Renal cortical epithelial cell (primary cell): ENCODE data around the gene CCDC6. TPM values are rescaled to one million over a fixed set of nuclear protein-coding genes. Genes with fewer than 3 reads are reported as not detected.
"Not testable (repeated sequence)": the region's sequence is repeated elsewhere in the genome, so short reads cannot be mapped to it uniquely, and the experiment has no call there.

ENCODE experiments used
- DNase-seq: peaks from one replicate; pipeline ENCODE4 v3.0.0-alpha.2; 2011; ENCODE audit warnings: low read depth
- total RNA-seq: library from RNA; depleted of rRNA; stranded (reverse); fragments of >200 nt; gene quantifications from 2 replicates; pipeline ENCODE4 v1.2.3, GENCODE V29; 2014

The CCDC6 gene
- total RNA-seq, 1 donor from 2014 or later, result 59.8 TPM

DNA sequence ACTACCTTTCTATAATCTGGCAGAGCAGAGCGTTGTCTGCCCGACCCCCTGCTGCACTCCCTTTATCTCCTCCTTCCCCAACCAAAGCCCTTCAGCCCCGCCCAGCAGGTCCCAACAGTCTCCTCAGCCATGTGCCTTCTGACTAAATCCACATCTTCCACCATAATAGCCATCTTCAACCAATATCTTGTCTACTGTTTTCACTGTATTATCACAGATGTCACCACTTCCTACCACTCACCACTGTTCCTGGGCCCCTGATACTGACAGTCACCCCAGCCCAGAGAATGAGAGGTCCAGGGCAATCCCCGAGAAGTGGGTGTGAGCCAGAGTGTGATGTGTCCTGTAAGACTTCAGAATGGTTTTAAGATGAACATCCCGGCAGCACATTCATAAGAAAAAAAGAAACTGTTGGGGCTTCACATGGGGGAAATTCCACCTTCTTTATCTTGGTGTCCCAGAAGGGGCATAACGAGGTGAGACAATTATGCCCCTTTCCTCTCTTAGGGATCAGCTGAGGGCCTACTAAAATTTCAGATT, 25.3 kb downstream of the CCDC6 start:
- DNase-seq, result no peak

DNA sequence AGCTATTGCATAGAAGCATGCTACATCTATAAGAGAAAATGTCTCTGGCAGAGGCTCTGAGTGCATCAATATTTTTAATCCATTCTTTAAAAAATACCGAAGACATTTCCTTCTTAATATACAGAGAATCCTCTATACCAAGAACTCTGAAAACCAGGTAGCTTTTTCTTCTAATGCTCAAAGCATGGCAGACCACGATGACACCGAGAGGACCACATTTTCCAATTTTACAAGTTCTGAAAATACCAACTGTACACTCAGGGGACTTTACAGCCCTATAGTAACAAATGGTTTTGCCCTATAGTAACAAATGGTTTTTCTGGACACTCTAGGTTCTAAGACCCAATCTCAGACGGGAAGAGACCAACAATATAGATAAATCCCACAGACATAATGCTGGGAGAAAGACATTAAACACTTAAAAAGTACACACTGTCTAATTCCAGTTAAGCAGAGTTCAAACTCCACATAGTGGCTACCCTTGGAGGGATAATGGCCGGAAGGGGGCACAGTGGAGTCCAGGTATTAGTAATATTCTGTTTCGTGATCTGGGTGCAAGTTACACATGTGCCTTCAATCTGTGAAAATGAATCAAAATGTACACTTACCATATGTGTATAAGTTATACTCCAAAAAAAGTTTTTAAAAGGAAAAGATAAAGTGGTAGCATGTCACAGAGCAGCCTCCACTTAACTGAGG, 26.2 kb downstream of the CCDC6 start:
- no peak for DNase-seq

DNA sequence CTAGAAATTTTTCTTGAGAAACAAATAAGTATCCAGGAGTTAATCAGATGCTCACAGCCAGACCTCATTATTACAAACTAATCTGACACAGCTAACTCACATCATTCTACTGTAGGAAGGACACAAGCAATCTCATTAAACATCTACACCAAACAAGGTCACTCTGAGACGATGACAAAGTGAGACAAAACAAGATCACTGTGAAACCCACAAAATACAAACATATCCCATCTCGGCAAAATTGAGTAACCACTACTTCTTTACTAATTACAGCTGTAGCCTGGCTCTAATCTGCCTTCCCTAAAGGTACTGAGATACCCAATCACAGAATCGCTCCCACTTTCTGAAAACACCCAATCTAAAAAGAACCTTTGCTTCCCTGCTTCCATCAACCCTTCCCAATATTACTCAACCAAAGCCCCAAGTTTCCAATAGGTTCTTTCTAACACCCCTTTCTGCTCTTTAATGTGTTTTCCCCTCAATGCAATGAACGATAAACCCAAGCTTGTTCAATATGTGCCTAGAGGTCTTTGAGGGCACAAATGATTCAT, 26.9 kb downstream of the CCDC6 start:
- DNase-seq, result no peak

DNA sequence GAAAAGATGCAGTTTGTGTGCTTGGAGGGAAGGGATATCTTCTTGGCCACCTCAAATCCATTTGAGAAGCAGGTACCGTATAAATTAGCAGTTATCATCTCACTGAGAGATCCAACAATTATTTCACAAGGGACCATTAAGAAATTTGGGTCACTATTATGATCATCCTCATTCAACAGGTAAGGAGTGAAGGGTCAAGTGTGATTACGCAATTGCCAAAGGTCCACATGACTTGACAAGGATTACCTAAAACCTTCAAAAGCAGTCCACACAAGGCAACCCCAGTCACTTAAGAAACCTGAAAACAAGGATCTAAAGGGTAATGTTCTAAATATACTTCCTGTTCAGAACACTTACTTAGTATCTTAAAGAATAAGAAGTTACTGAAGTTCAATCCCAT, 27.4 kb downstream of the CCDC6 start:
- no peak for DNase-seq

DNA sequence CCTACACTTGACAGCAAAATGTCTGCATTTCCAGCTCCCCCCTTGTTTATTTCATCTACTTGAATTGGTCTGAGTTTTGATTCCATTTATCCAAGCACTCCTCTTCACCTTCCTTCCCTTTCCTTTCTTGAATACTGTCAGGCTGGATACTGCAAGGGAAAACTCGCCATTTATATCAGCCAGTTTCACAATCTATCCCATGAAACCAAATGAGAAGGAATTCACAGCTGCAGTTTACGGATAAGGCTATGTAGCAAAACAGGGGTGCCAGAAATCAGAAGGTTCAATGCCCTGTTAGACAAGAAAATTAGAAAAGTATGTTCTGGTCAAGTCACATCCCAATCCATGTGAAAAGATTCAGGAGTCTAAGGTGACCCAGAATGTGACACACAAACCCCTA, 28.1 kb downstream of the CCDC6 start:
- no peak for DNase-seq

DNA sequence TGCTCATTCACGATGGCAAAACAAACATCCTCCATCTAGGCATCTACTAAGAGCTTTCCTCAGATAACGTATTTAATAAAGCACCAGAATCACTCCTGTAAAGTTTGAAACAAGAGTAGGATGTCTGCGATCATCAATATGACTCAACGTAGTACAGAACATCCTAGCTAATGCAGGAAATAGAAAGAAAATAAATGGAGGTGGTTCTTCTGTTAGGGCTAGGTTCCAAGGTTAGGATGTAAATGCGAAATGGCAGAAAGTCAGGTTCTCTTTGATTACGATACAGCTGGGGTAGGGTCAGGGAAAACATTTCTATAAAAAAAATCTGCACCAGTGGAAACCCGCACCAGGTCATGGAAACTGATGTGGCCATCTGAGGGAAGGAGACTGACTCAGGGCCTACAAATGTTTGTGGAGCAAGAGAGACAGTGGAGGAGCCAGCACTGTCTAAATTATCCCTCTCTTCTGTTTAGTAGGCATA, 29.1 kb downstream of the CCDC6 start:
- no peak for DNase-seq

DNA sequence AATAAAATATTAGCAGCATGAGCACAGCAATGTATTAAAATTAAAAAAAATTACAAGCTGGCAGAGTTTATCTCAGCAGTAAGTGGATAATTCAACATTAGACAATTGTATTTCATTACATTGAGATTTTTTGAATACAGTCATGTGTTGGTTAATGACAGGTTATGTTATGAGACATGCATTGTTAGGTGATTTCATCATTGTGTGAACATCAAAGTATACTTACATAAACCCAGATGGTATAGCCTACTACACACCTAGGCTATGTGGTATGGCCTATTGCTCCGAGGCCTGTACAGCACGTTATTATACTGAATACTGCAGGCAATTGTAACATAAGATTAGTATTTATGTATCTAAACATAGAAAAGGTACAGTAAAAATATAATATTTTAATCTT, 29.7 kb downstream of the CCDC6 start:
- DNase-seq, result no peak

DNA sequence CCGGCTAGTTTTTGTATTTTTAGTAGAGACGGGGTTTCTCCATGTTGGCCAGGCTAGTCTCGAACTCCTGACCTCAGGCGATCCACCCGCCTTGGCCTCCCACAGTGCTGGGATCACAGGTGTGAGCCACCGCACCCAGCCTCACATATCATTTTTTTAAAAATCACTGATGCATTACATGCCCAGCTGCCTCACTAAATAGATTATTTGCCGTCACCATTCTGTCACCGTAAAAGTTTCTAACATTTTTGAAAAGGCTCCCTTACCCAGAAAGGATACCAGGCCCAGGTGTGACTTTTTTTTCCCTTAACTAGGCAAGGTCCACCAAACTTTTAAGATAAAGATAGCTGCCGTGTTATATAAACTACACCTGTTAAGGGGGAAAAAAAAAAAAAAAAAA, 30.1 kb downstream of the CCDC6 start:
- not testable (repeated sequence) for DNase-seq

DNA sequence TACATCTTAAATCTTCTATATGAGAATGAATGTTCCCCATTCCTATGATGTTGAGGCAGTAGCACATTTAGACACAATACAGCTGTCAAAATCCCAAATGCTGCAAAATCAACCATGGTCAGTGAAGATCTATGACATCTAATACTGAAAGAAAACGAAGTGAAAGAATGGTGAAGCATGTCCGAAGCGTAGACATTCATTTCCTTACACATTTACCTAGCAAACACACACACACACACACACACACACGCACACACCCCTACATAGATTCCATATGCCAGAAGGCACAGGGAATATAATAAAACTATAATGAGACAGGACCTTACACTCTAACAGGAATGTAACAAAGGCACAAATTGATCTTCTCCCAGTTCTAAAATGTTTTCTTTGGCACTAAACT, 32.5 kb downstream of the CCDC6 start:
- no peak for DNase-seq

DNA sequence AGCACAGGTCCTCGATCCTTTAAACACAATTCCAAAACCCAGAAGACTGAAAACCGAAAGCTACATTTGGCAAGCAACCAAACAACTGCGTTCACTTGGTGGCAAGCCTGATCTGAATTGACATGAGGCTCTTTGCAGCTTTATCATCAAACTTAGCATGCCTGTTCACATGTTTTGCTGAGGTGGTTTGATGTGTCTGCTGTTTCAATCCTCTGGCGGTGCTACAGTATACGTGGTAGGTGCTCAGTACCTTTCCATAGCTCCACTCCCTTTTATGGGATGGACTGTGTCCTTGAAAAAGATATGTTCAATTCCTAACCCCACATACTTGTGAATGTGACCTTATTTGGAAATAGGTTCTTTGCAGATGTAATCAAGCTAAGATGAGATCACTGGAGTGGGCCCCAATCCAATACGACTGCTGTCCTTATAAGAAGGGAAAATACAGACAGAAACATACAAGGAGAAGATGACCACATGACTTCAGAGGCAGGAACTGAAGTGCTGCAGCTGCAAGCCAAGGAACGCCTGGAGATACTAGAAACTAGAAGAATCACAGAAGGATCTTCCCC, 33.4 kb downstream of the CCDC6 start:
- DNase-seq, result peak; percentile 50

DNA sequence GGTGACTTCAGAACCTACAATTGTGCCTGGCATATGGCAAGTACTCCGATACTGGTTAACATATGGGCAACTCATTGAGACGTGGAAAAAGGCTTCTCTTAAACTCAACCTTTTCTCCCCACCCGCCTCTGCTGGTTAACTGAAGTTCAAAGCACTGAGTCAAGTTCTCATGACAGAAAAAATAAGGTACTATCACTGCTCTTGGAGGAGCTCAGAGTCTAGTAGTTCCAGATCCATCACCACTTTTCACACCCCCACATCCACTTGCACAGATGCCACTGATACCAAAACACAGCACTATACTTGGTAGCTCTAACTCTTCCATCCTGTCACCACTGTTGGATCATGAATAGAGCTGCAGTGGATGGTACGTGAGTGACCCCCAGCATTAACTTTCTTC, 36.2 kb downstream of the CCDC6 start:
- no peak for DNase-seq

DNA sequence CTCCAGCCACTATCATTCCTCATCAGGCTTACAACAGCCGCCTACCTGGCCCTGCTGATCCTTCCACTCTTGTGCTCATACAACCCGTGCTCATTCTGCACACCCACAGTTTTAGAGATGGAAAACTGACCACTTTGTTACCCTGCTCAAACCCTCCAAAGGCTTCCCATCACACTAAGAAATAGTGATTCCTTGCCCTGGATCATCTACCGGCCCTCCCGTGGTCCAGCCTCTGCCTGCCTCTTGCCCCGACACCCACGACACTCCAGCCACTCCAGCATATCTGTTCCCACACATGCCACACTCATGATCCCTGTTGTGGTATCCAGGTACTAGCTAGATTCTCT, 36.8 kb downstream of the CCDC6 start:
- no peak for DNase-seq

DNA sequence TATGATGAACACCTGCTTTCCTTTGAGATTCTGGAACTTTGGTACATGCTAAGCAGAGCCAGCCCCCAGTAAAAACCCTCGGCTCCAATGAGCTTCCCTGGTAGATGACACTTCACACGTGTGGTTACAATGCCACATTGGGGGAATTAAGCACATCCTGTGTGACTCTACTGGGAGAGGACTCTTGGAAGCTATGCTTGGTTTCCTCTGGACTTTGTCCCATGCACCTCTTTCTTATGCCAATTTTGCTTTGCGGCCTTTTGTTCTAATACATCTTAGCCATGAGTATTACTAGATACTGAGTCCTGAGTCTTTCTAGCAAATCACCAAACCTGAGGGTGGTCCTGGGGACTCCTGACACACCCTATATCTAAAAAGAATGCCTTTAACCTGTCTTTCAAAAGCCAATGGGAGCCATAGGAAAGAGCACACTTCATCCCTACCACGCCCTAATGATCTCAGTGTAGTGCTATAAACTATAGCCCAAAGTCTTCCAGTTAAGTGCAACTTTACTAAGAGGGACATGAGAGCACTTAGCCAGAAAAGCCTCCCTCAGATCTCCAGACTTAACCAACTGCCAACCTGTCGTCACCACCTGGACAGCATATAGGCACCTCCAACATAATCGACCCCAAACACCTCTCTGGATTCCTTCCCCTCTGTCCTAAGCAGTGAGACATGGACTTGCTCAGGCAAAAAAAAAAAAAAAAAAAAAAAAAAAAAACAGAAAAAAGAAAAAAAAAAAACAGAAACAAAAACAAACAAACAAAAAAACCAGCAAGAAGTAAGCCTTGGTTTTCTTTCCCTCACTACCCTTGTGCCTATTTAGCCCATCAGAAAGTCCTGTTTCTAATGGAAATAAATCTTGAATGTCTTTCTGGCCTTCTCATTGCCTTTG, 37.4 kb downstream of the CCDC6 start:
- DNase-seq, result peak; percentile 19

DNA sequence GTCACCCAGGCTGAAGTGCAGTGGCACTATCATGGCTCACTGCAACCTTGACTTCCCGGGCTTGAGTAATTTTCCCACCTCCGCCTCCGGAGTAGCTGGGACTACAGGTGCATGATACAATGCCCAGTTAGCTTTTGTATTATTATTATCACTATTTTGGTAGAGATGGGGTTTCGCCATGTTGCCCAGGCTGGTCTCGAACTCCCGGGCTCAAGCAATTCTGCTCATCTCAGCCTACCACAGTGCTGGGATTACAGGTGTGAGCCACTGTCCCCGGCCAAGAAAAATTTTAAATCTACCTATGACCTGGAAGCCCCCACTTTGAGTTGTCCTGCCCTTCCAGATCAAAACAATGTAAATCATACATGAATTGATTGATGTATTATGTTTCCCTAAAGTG, 38.8 kb downstream of the CCDC6 start:
- no peak for DNase-seq

DNA sequence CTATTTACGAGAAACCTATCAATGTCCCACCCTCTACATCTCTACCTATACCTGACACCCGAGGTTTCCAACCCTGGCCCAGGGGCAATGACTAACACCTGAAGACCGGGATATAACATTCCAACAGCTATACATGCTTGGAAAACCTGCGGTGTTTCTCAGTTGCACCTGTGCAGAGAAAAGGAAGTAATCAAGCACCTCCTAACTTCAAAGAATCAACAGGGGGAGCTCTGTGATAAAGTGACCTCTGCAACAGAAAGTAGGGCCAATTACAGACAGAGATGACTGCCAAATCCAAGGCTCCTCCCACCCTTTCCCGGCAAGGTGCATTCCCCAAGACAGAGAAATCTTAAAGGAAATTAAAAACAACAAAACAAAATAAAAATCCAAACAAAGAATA, 41.3 kb downstream of the CCDC6 start:
- peak; percentile 71 for DNase-seq

DNA sequence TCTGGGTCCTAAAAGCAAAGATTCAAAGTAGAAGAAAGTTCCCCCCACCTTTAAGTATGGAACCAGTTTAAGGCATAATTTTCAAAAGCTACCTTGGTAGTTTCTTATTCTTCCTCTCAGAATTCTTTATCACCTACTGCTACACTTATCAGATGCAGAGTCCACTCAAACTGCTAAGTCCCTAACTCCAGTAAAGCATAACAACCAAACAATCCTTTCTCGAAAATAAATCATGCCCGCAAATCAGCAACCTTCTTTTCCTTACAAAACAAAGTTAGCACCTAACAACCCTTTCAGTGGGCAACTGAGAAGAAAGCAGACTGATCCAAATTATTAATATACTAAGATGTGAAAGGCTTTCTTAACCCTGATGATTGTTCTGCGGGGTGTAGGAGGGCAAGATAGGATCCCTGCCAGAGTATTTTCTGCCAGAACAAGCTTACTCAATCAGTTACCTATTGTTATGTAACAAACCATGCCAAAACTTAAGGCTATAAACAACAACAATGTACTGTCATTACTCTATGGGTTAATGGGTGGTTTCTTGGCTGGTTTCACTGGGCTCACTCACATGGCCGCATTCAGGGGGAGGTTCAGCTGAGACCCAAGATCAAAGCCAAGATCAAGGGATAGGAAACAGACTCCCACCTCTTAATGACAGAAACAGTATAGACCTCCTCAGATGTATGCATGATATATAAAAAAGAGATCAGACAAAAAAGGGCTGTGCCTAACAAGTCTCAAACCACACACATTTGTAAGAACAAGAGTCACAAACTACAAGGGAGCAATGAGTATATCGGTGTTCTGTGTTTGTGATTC, 42.0 kb downstream of the CCDC6 start:
- peak; percentile 59 for DNase-seq

DNA sequence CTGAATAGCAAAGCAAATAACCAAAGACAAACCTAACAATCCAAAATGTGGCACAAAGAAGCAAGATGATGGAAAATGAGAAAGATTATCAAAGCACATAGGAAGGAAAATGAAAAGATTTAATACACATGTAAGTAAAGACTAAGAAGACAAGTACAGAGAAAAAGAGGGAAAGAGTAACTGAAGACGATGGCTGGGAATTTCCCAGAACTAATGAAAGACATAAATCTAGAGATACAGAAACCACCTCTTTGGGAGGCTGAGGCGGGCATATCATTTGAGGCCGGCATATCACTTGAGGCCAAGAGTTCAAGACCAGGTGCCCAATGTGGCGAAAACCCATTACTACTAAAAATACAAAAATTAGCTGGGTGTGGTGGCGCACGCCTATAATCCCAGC, 46.8 kb downstream of the CCDC6 start:
- DNase-seq, result no peak

DNA sequence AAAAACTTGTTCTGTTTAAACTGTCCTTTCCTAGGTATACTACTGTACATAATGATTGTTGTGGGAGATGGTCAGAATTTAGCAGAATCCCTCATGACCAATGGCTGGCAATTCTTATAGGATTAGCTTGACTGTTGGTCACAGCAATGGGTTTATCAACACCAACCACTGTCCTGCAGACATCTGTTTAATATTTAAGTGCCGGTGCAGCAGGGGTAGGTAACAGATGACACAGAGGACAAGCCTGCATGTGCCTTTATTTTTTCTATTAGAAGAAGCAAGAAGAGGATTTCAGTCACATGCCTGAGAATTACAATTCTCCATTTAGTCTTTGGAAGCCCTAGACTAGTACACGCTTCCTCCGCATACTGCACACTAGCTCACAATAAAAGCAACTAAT, 48.4 kb downstream of the CCDC6 start:
- no peak for DNase-seq

DNA sequence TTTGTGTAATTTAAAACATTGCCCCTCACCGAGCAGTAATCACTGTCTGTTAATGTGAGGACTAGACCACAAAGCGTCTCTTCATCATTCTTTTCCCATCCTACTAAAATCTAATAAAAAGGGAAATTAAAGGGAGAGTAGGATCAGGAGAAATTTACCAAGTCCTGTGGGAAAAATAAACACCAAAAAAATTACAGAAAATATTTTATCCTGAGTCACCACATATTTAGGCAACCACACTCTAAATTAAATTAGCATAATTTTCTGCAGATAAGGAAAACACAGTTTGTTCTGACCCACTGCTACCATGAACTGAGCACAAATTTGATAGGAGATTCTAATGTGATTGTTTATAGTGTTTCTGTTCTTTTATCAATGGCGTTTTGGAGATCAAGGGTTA, 49.3 kb downstream of the CCDC6 start:
- no peak for DNase-seq

DNA sequence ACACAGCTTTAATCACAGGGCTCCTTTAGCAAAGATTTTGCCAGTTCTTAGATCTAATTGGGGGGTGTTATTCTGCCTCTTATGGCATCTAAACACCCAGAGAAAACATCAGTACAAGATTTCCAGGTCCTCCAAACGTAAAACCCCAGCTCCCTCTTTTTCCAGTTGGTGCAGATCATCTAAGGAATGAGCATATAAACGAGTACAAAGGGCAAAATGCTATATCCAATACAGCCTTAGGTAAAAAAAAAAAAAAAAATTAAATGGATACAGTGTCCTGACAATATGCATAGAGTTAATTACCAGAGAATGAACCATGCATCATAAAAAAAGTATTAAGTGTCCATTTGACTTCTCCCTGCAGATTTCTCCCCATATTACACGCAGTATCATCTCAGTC, 50.3 kb downstream of the CCDC6 start:
- DNase-seq, result no peak

DNA sequence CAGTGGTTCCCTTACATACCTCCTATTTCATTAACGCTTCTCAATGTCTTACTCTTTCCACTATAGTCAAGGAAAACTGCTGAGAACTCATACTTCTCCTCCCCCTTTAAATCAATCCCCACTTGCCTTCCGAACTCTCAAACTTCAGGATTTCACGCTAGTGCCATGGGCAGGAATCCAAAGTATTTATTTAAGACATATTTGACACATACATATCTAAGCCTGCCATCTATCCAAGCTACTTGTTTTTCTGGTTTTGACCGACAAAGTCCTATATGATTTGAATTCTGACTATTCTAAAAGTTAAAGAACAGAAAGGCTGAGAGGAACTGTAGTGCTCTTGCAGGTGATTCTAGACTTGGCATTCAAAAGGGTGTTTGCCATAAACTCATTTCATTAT, 51.8 kb downstream of the CCDC6 start:
- no peak for DNase-seq

DNA sequence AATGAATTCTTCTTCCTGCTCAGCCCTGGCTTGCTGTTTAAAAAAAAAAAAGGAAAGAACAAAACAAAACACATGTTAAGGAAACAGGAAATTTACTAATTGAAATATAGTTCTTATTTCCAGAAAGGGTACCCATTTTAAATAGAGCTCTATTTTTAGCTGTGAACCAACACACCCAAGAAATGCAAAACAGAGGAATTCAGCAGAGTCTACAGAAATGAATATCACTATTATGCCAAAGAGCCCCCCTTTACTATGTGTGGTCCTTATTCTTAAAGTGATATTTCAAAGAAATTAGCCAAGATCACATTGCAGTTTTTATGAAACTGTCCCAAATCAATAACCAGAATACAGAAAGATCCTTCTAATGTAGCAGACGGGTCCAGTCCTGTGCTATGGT, 53.7 kb downstream of the CCDC6 start:
- no peak for DNase-seq
